Lower leg skin (tissue), 3 donors: ENCODE measurements around the gene LRRFIP1.

ENCODE experiments used
- CTCF ChIP-seq, 3 donors: fragments of 450-650 bp; IDR thresholded peaks; one replicate each; pipeline ENCODE4 v1.5.1; 2016; ENCODE audit warnings: antibody characterized with exemption in 3 of 3, mild to moderate bottlenecking in 3 of 3, moderate library complexity in 2 of 3
- POLR2A ChIP-seq, 2 donors: fragments of 450-650 bp; IDR thresholded peaks; one replicate each; pipeline ENCODE4 v1.6.1; 2016 to 2017; ENCODE audit warnings: antibody characterized with exemption in 2 of 2, mild to moderate bottlenecking in 1 of 2, moderate library complexity in 1 of 2

GRCh38 chr2:237749002-237749401 lies 121.6 kb downstream of the LRRFIP1 start:
- no peak for TF ChIP-seq CTCF (IDR thresholded peaks at IDR 0.05)
- TF ChIP-seq POLR2A (IDR thresholded peaks at IDR 0.05) = no peak
